HG02973 (cell line): Measurements from ENCODE around the gene OSM.

Experiments used
- ATAC-seq: cut with Tn5 transposase; IDR thresholded peaks from one replicate; pipeline ENCODE4 v1.9.1; 2021; ENCODE audit warnings: moderate library complexity; ENCODE audit not compliant: unreplicated experiment

The OSM gene

DNA sequence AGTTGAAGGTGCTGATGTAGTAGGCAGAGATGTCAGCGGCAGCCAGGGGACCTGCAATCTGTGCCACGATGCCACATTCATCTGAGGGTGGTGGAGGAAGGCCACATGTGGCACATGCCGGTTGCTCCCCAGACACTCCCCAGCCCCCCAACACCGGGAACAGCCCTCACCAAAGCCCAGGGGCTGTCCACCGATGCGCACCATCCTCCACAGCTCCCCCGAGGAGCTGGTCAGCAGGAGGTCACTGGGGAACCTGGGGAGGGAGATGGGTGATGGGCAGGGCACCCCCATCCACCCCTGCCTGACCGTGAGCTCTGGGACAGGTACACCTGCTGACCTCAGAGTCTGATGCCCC lies 19.2 kb upstream of the OSM start:
- no peak for ATAC-seq

DNA sequence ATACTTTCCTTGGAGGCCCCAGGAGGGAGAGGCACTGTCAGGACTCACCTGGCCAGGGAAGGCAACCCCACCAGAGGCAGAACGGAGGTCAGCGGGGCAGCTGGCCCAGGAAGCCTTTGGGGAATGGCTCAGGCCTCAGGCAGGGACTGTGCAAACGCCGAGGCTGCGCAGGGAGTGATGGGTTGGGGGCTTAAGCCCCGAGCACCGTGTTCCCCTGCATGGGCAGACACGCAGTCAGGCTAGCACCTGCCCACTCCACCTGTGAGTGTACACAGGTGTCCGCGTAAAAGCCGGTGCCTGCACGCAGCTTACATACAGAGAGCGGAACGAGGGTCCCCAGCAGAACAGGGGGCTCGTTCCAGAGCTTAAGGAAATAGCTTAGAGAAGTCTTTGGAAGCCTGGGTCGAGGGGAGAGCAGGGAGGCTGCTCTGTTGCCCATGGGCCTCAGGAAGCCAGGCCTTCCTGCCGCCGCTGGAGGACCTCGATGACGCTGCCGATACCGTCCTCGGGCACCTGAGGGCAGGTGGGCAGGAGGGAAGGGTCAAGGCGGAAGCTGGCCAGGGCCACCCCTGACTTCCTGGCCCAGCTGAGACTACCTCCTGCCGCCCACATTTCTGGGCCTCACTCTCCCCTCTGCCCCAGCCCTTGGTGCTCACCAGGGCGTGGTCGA lies 18.7 kb upstream of the OSM start:
- ATAC-seq = no peak

DNA sequence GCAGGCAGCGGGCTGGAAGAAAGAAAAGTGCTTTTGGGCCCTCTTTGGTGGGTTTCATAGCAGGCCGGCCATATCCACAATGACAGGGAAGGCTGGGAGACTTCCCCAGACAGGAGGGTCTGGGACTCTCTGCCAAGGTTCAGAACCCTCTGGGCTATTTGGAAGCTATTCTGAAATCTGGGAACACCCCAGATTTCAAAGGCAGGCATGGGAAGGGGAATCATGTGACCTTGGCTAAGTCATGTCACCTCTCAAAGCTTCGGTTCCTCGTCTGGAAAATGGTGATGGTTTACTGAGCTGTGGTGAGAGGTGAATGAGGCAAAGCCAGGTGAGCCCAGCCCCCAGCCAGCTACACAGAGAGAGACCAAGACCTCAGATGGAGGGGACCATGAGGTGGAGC lies 18.0 kb upstream of the OSM start:
- ATAC-seq = no peak

DNA sequence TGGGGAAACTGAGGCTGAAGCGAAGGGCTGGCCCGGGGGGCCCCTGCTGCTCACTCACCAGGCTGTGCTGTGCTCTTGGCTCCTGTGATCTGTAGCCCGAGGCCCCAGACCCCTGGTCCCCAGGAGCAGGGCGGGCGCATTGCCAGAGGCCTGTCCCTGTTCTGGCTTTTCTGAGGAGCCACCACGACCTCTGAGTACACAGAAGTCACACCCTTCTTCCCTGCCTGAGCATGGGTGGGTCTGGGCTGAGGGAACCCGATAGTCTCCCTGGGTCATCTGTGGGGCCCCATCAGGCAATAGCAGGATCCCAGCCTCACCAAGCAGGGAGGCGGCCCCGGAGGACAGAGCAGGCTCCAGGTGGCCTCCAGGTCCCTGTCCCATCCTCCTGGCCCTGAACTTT lies 17.5 kb upstream of the OSM start:
- ATAC-seq = no peak

DNA sequence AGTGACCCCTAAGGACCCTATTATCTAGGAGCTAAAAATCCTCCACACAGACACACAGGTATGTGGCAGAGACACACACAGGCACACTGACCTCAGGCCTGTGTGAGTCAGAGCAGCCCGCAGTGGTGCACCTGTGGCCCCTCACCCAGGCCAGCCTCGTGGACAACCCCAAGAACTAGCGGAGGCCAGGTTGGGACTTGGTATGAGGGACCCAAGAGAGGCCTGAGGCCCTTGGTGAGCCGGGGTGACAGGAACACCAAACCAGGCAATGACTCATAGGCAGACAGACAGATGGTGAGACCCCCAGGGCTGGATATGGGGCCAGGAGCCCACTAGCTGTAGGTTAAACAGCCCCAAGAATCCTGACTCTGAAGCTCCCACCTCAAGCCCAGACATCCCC lies 16.7 kb upstream of the OSM start:
- ATAC-seq = no peak

DNA sequence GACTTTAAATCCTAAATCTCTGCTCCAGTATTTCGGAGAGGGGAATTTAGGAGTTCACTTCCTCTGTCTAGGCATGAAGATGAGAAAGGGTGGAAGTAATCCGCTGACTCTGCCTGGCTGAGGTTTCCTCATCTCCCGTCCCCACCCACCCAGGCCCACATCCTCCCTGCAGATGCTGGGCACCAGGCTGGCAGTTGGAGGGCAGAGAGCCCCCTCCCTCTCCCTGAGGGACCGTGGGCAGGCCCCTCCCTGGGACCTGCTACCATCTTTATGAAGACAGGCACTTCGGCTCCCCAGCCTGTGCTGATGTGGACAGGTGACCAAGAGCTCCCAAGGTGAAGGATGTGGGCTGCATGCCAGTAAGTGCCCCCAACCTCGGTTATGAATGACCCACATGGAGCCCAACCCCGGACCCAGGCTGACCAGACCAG lies 16.0 kb upstream of the OSM start:
- ATAC-seq = no peak

DNA sequence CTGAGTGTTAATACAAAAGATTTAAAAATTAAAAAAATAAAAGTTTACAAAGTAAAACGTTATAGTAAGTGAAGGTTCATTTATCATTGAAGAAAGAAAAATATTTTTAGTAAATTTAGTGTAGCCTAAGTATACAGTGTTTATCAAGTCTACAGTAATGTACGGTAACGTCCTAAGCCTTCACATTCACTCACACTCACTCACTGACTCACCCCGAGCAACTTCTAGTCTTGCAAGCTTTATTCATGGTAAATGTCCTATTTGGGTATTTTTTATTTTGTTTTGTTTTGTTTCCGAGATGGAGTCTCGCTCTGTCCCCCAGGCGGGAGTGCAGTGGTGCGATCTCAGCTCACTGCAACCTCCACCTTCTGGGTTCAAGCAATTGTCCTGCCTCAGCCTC lies 13.9 kb upstream of the OSM start:
- no peak for ATAC-seq

DNA sequence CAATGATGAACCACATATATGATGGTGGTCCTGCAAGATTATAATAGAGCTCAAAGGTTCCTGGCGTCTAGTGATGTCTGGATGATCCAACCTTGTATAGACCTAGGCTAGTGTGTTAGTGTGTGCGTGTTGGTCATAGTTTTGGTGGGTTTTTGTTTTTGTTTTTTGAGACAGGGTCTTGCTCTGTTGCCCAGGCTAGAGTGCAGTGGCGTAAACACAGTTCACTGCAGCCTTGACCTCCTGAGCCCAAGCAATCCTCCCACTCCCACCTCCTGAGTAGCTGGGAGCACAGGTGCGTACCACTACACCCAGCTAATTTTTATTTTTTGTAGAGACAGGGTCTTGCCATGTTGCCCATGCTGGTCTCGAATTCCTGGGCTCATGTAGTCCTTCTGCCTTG lies 13.3 kb upstream of the OSM start:
- ATAC-seq = no peak

DNA sequence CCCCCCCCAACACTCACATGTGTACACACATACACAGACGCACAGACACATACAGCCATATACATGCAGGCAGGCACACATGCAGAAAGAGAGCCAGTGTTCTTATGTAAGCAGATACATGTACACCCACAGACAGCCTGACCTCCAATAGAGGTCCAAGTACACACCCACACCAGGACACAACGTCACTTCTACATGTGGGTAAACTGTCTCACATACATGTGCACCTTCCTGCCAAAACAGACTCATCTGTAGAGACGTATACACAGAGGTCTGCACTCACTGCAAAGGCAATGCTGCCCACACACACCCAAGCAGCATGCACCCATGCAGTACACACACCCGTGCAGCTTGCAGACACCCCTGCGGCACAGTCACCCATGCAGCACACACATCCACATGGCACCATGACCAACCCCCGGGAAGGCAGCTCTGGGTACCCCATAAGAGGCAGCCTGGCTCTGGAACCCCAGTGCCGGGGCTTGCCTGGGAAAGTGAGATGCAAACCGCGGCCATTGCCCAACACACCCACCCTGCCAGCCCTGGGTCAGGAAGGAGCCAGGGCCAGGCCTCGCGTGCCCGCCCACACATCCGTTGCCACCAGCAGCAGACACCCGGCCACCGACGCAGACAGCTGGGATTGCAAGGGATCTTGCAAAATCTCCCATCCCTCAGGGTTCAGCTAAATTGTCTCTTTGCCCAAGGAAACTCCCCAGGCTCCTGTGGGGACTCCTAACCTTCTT lies 12.6 kb upstream of the OSM start:
- no peak for ATAC-seq

DNA sequence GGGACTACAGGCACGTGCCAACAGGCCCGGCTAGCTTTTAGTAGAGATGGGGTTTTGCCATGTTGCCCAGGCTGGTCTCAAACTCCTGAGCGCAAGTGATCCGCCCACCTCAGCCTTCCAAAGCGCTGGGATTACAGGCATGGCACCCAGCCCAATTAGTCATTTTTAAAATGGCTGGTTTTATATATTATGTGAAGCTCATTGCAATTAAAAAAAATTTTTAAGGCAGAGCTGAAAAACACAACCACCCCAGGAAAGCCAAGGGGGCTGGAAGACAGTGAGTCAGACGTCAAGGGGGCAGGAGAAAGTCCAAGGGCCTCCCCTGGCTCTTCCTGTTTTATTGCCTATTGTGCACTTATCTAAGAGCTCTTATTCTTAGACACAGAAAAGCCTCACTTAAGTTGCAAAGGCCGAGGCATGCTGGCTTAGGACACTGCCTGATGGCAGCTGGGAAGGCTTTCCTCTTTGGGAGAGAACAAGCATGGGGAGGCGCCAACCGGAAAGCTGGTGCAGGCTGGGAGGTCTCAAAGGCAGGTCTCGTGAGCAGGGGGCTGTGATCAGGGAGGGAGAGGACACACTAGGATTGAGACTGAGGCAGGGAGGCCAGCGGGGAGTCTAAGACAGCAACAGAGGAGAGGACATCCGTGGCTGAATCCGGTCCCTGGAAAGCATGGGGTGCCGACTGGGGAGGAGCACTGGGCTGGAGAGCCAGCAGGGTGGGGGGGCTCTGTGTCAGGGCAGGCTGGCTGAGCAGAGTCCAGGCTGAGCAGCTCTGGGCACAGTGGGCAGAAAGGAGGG lies 11.1 kb upstream of the OSM start:
- no peak for ATAC-seq

DNA sequence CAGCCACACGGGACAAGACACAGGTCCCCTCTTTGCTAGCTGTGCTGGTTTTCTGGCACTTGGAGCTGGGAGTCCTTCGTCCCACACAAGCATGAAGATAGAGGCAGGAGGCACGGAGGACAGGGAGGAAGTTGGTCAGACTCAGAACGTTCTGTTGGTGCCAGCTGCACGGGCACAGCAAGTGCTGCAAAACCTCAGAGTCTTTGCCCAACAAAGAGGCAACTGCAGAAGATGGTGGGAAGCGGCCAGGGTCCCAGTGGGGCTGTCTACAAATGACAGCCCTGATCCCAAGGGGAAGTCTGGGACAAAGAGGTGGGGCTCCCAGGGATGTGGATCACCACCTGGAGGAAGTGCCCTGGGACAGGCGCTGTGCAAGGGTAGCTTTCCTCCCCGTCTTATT lies 9.4 kb upstream of the OSM start:
- ATAC-seq = no peak

DNA sequence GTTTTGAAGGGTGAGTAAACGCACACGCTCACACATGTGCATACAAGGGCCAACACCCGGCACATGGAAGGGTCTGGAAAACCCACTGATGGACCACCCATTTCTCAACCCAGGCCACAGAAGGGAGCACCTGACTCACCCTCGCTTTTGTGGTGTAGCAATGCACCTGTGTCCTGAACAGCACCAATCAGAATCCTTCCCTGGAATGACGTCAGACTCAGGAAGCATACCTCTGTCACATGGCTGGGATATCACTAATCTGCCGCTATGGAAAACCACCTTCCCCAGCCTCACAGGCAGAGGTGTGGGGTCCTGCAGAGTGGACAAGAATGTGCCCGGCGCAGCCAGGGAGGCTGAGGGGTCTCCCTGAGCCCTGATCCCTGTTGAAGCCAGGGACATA lies 9.0 kb upstream of the OSM start:
- no peak for ATAC-seq

DNA sequence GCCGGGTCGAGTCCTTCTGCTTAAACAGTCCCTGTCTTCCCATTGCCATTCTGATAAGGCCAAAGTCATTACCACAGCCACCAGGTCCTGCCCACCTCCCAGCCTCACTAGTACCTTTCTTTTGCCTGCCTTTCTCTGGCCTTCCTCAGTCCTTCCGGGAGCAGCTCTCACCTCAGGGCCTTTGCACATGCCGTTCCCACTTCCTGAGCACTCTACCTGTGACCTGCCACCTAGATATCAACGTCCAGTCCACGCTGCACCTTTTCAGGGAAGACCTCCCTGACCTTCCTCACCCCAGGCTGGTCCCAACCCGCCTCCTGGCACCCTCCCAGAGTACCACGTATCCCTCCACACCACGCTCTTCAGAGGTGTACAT lies 7.8 kb upstream of the OSM start:
- ATAC-seq = no peak

DNA sequence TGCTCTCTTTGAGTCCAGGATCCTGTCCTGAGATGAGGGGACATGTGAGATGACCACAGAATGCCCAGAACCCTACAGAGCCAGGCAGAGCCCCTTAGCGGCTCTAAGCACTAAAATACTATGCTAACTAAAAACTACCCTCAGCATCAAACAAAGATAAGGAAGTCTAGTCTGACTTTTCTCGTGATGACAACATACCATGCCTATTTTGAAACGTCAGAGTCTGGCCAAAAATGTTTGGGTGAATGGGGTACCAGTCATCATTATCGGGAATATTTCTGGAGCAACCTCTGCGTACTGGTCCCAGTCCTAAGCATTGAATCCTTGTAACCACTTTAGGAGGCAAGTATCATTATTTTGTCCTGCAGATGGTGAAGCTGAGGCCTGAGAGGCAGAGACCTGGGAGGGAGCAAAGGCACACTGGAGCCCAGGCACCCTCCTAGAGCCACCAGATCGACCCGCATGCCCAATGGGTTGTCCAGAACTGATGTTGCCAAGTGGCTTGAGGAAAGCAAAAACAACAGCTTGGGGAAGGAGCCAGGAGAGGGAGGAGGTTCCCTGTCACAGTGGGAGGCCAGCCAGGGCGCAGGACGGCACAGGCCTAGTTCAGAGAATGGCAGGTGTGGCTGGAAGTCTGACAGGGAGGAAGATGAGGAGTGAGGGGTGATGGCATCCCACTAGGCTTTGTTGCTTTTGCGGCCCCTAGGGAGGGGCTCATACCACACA lies 7.2 kb upstream of the OSM start:
- no peak for ATAC-seq

DNA sequence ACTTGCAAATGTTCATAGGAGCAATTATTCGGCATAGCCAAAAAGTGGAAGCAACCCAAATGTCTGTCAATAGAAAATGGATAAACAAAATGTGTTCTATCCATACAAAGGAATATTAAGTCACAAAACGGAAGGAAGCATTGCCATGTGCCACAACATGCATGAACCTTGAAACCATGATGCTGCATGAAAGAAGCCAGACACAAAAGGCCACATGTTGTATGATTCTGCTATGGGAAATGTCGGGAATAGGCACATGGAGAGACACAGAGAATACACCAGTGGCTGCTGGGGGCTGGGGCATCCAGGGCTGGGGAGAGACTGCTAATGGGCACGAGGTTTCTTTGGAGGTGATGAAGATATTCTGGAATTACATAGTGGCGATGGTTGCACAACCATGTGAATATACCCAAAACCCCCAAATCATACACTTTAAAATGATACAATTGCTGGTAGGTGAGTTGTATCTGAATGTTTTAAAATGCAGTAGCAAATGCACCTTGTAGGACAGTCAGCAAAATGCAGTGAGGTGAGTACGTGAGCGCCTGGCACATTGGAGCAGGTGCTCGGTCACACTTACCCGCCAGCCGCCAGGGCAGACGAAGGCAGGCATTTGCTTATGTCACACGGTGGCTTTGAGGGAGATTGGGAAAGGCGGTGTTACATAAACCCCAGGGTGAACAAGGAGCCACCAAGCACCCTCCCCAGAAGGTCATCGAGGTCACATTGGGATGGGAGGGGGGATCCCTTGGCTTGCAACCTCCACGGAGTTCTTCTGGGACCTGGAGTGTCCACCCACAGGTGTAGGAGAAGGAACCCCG lies 6.3 kb upstream of the OSM start:
- no peak for ATAC-seq

DNA sequence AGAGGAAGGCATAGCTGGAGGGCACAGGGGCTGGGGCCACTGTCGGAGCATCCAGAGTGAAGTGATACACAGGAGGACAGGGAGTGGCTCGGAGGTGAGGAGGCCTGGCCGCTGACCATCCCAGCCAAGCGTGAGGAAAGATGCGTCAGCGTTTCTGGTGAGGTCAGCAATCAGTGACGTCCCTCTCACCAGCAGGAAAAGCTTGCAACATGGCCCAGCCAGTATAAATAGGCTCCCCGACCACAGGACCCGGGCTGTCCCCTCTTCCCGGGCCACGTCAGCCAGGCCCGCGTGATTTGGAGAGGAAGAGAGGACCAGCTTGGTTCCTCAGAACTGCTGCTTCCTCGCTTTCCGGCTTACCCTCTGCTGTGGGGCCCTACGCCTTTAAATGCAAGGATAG lies 4.2 kb upstream of the OSM start:
- no peak for ATAC-seq

DNA sequence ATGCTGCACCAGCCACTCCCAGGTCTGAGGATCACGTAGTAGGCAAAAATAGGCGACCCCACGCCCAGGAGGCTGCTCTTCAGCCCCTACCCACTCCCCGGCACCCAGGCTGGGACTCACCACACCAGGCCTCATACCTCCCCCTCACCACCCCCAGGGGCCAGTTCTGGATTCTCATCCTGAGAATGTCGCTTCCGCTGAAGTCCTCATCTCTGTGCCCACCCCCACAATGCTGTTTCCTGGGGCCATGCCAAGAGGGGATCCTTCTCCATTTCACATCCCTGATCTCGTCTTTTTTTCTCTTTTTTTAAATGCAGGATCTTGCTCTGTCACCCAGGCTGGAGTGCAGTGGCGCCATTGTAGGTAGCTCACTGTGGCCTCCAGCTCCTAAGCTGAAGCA lies 1.7 kb upstream of the OSM start:
- ATAC-seq = no peak

DNA sequence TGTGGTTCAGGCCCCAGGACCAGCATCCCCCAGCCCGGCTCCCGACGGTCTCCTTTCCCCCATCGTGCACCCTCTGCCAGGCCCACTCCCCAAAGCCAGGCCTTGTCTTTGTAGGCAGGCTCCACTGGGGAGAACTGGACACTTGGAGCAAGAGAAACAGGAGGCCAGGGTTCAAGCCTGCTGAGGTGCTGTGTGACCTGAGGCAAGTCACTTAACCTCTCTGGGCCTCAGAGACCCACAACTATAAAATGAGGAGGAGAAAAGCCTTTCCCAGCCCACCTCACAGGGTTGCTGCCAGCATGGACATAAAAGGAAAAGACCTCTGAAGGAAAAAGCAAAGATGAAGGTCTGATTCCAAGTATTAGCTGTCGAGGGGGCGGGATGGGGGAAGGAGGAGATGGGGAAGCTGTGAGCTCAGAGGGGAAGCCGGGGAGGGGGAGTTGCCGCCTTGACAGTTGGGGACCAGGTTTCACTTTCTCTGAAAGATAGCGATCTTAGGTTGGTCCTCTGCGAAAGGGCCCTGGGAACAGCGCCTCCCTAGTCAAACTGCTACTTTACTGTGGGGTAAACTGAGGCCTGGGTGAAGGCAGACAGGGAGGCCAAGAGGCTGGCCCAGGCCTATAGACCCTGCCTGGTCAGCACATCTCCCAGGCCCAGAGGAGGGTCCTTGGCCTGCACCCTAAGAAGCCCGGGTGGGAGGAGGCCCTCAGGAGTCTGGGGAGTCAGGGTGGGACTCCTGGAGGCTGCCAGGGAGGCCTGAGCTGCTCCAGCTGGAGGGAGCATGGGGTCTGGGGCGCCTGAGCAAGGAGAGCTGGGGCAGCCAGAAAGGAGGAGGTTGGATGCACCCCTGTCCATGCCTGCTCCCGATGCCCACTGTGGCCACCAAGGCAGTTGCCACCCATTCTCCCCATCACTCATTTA lies 991 bp upstream of the OSM start:
- ATAC-seq = no peak

DNA sequence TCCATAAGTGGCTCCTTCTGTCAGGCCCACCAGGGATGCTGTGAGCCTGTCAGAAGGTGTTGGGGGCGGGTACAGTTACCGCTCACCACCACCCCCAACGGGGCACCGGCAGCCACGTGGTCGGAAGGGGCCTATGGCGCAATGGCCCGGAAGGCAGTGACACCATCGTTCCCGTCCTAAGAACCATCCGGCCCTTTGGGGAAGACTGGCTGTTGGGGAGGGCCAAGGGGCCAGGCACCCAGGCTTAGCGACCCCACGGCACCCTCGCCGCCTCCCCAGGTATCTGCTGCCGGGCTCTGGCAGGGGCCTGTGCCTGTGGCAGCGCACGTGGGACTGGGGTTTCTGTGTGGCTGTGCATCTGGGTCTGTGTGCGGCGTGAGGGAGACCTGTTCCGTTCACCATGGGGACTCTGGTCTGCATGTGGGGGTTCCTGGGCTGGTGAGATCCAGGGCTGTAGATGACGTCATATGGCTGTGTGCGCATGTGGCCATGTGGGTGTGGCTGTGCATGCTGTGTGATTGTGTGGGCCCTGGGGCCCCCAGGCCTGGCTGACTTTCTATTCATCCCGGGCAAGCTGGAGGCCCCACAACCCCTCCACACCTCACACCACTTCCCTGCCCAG lies 717 bp downstream of the OSM start:
- ATAC-seq = peak; percentile 50
